Endometrium (tissue), 2 donors: Measurements from ENCODE around the gene MPL.
A peak's percentile ranks its signal among the peaks of the same experiment; 100 is the strongest.
"Not testable (repeated sequence)": the region's sequence is repeated elsewhere in the genome, so short reads cannot be mapped to it uniquely, and the experiment has no call there.

Experiments
- FAIRE-seq: peaks from 2 replicates; lab custom pipeline; 2012; peaks lifted over from hg19 to GRCh38; lab: Jason Lieb, UNC
- donor health status: control.
- donor health status: control.

The MPL gene

DNA sequence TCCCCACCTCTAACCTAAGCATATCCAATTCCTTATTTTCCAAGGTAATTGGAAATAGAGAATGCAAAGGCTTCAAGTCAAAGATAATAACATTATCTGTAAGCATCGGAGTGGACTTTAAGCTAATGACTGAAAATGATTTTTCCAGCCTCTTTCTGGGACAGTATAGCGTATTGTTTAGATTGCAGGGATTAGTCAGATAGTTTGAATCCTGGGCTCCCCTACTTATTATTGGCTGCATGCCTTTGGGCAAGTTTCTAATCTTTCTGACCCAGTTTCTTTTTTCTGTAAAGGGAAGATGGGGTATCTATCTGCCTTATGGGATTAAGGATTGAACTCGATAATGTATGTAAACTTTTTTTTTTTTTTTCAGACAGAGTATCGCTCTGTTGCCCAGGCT lies 19.6 kb downstream of the MPL start:
- no peak for FAIRE-seq

DNA sequence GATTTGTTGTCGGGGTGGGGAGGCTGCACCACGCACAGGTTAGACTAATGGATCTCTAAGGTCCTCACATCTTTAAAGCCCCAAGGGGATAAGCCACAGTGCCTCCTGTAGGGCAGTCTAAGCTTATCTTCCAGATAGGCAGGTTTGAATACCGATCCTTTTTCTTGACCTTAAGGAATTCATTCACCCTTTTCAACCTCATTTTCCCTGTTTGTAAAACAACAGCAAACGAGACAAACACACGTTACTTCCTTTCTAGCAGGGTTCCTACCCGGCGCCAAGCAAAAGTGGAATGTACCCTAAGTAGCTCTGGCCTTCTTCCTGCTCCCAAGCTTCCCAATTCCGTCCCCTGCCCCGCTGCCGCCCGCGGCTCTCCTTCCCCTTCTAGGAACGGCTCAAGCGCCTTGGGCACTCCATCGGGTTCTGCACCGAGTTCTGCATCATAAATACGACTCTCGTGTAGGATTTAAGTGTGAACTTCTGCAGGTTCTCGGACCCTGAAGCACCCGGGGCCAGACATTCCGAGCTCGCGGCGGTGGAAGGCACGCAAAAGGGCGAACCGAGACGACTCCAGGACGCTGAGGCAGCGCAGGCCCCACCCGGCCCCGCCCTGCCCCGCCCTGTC lies 20.6 kb downstream of the MPL start:
- FAIRE-seq: no peak

DNA sequence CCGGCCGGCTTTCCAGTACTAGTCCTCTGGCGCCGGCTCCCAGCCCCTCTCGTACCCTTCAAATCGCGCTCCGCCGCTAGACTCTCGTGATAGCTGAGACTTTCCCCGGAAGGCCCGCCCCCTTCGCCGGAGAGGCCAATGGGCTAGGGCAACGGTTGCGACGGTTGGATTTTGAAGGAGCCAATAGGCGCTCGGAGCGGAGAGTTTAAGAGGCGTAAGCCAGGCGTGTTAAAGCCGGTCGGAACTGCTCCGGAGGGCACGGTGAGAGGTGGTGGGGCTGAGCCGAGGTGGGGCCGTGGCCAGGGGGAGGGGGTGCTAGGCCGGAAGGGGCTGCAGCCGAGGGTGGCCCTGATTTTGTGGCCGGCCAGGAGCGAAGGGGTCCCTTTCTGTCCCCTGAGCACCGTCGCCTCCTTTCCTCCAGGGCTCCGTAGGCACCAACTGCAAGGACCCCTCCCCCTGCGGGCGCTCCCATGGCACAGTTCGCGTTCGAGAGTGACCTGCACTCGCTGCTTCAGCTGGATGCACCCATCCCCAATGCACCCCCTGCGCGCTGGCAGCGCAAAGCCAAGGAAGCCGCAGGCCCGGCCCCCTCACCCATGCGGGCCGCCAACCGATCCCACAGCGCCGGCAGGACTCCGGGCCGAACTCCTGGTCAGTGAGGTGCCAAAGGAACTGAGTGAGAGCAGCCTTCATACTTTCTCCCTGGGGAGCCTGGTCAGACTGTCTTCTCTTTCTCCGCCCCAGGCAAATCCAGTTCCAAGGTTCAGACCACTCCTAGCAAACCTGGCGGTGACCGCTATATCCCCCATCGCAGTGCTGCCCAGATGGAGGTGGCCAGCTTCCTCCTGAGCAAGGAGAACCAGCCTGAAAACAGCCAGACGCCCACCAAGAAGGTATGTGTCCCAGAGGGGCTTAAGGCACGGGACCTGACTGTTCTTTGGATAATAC lies 21.4 kb downstream of the MPL start, which contains the start of gene CDC20:
Gene CDC20 (plus strand): TSS at position 236 of the 948 bp plus-strand sequence. CDS start 235 bp downstream, at position 471.
- FAIRE-seq: peak; percentile 63

DNA sequence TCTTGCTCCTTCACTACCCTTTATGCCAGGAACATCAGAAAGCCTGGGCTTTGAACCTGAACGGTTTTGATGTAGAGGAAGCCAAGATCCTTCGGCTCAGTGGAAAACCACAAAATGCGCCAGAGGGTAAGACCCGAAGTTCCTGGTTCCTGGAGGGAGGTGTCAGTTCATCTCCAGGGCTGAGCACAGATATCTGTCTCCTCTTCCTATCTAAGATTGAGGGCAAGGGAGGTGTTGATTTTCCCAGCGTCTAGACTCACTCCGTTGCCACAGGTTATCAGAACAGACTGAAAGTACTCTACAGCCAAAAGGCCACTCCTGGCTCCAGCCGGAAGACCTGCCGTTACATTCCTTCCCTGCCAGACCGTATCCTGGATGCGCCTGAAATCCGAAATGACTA lies 22.1 kb downstream of the MPL start:
- FAIRE-seq: no peak

DNA sequence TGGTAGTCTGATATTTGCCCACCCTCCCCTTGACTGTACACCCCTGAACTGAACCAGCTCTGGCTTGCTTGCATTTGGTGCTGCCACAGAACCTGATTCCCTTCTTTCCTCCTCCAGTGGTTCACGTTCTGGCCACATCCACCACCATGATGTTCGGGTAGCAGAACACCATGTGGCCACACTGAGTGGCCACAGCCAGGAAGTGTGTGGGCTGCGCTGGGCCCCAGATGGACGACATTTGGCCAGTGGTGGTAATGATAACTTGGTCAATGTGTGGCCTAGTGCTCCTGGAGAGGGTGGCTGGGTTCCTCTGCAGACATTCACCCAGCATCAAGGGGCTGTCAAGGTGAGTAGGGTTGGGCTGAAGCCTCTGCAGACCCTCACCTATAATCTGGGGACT lies 23.0 kb downstream of the MPL start:
- no peak for FAIRE-seq

DNA sequence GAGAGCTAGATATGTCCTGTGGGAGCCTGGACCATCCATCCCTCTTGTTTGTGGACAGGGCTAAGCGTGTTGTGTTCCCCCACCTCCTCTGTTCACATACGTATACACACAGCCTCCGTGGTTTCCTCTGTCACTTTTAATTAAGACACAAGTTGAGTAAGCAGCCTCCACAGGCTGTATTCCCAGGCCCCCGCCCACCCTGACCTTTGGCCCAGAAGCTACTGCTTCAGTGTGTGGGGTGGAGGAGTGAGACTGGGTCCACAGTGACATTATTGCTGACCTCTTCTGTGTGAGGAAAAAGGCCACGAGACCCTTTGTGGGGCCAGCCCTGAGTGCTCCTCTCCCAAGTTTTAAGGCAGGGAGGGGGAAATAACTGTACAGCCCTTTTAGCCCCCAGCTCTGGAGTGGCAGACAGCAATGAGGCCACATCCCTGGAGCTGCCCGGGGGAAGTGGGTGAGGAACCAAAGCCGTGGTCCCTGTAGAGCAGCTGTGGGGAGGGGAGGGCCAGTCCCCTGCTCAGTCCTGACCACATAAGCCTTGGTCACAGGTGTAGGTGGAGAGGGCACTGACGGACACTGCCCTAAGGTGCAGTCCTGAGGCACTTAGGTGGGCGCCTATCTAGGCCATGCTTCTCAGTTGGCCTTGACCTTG lies 25.8 kb downstream of the MPL start:
- no peak for FAIRE-seq

DNA sequence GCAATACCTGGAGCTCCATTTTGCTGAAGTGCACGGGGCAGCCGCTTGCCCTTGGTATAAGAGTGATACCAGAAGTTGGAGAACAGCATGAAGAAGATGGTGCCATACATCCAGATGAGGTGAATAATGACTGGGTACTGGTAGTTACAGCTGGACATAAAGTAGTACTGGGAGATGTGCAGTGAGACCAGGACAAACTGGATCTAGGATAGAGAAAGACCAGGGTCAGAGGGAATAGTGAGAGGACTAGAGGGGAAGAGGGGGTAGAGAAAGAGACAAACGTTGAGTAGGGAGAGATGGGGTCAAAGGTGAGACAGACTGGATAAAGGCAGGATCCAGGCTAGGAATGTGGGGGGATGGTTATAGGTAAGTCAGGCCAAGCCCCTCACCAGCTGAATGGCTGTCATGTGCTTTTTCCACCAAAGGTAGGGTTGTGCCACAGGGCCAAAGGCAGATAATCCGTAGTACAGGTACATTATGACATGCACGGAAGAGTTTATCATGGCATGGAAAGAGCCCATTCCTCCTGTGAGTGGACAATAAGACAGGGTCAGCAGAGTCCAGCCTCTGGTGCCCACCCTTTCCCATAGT lies 26.4 kb downstream of the MPL start:
- FAIRE-seq: no peak

DNA sequence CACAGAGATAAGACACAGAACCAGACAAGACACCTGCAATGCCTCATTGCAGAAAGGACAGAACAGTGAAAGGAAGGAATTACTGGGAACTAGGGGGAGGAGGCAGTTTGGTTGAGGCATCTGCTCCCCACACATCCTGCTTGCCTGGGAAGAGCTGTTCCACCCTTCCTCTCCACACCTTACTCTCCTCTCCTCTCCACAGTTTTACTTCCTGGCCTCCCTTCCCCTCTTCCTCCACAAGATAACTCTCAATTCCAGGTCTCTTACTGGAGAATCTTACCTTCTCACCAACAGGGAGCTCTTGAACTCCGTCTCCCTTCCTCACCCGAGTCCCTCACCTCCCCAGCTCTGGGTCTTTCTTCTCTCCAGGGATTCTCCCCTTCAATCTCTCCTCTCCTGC lies 28.1 kb downstream of the MPL start:
- no peak for FAIRE-seq

DNA sequence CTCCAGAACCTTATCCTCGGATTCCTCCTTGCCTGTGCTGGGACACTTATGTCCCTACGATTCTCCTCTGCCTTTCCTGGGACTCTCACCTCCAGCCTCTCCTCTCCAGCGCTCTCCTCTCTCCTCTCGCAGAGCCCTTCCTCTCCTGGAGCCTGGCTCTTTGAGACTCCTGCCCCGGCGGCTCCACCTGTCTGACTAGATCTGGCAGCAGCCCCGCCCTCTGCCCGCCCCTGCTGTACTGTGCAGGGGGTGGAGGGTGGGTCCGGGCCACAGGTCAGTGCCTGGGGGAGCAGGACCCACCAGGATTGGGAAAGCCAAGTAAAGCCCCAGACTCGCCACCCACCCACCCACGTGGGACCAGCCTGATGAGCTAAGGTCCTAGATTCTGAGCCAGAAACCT lies 28.6 kb downstream of the MPL start:
- no peak for FAIRE-seq

DNA sequence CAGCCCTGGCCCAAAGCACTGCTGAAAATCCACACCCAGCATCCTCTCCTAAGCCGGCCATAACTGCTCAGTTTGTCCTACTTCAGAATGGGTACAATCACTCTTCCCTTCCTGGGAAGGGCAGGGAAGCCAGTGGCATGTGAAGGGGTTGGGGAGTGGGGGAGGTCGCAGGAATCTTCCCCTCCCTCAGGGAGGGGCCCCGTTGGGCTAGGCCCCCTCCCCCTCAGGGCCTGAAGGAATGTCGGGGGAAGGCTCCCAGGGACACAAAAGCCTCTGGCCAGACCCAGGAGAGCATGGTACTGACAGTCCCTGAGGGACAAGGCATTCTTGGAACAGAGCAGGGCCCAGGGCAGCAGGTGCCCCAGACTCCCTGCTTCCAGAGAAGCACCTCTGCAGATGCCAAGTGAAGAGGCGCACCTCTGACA lies 29.0 kb downstream of the MPL start:
- no peak for FAIRE-seq

DNA sequence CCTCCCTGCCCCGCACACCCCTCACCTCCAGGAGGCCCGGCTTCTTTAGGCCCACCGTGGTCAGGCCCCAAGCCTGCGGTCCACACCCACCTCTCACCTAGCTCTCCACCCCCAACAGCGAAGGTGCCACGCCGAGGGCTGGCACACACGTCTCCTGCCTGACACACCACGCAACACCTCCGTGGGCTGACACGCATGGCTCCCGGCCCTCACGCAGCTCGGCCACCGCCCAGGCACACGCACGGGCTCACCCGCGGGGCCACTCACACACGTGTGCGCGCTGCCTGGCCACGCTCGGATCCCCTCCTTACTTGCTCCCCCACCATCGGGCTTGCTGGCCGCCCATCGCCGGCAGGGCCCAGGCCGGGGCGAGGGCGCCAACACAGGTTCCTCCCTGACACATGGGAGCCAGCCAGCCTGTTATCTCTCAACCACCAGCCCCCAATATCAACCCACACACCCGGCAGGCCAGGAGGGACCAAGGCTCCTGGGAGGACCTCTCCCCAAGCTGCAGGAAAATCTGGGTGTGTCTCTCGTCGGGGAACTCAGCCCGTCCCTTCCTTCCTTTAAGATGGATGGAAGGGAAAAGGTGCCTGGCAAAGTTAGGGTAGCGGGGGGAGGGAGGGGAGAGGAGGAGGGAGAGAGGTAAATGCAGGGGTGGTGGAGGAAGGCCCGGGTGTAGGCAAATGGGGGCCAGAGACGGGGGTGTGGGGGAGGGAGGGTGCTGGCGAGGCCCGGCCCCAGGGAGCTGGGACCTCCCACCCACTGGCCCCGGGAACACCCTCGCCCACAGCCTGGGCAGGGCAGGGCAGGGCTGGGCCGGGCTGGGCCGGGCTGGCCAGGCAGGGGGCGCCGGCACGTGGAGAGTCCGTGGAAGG lies 29.6 kb downstream of the MPL start:
- no peak for FAIRE-seq

DNA sequence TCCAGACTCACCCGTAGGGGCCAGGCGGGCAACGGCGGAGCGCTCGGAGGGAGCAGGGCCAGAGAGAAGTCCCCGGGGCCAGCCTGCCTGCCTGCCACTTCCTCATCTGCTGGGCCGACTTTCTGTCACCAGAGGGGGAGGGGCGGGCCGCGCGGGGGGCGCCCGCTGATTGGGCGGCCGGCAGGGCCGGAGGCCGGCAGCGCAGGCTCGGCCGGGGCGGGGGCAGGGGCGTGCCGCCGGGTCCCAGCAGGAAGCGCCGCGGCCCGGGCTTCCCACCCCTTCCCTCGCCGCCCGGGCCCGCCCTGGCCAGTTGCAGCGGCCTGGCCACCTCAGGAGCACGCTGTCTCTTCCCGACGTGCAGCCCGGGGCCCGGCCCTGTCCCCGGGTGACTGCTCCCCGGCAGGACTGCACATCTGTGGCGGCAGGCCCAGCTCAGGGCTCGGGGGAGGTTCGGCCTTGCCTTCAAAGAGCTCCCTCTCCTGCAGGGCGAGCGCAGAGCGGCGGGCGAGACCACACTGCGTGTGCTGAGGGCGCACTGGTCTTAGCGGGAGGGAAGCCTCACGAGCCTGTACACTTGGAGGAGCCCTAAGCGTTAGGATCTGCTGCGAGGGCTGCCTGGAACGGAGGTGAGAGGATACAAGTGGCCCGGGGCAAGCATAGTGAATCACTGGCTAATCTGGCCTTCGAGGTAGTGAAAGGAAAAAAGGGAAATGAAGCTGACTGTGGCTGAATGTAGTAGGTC lies 30.5 kb downstream of the MPL start, which contains the start of gene ELOVL1:
Gene ELOVL1 (minus strand): TSS at position 108 of the 742 bp plus-strand sequence. CDS start 2,402 bp downstream, outside the sequence.
- FAIRE-seq: no peak

DNA sequence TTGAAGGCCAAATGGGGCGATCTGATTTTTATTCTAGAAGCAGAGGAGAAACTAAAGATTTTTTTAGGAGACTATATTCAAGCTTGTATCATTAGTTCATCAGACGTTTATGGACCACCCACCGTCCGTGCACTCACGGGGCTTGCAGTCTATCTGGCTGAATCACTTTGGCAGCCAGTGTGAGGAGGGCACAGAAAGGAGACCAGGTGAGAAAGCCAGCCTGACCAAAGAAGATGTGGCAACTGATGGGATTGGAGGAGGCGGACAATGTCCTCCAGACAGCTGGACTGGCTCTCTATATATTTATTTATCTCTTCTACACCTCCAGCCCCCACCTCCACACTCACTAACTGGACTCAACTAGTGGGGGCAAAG lies 31.0 kb downstream of the MPL start:
- no peak for FAIRE-seq

DNA sequence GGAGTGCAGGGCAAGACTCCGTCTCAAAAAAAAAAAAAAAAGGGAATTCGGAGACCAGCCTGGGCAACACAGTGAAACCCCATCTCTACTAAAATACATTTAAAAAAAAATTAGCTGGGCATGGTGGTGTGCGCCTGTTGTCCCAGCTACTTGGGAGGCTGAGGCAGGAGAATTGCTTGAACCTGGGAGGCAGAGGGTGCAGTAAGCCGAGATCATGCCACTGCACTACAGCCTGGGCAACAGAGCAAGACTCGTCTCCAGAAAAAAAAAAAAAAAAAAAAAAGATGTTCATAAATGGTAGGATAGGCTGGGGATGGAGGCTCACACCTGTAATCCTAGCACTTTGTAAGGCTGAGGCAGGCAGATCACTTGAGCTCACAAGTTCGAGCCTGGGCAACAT lies 32.2 kb downstream of the MPL start:
- FAIRE-seq: not testable (repeated sequence)

DNA sequence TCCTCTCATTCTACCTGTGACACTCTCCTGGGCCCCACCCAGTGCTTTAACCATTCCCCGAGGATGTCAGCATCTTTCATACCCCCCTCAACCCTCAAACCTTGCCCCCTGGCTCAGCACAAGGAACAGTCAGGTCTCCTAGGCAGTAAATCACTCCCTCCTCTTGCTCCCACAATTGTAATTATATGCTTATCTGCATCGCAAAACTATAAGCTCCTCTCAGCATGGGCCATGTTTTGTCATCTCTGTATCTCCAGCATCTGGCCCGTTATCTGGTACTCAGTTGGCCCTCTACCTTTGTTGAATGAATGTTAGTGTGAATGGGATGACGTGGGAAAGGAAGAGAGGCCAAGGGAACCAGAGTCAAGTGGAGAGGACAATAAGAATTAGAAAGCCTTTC lies 32.9 kb downstream of the MPL start:
- no peak for FAIRE-seq

DNA sequence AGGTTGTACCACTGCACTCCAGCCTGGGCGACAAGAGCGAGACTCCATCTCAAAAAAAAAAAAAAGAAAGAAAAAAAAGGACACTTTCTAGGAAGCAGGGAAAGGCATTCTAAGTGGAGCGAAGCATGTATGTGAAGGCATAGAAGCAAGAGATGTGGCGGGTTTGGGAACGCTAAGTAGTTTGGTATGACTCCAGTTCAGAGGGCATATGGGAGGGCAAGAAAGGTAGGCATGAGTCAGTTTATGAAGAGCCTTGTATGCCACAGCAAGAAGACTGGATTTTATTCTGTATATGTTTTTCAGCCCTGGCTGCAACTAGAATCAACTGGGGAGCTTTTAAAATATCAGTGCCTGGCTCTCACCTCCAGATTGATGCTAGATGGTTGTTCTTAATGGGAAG lies 34.6 kb downstream of the MPL start:
- no peak for FAIRE-seq

DNA sequence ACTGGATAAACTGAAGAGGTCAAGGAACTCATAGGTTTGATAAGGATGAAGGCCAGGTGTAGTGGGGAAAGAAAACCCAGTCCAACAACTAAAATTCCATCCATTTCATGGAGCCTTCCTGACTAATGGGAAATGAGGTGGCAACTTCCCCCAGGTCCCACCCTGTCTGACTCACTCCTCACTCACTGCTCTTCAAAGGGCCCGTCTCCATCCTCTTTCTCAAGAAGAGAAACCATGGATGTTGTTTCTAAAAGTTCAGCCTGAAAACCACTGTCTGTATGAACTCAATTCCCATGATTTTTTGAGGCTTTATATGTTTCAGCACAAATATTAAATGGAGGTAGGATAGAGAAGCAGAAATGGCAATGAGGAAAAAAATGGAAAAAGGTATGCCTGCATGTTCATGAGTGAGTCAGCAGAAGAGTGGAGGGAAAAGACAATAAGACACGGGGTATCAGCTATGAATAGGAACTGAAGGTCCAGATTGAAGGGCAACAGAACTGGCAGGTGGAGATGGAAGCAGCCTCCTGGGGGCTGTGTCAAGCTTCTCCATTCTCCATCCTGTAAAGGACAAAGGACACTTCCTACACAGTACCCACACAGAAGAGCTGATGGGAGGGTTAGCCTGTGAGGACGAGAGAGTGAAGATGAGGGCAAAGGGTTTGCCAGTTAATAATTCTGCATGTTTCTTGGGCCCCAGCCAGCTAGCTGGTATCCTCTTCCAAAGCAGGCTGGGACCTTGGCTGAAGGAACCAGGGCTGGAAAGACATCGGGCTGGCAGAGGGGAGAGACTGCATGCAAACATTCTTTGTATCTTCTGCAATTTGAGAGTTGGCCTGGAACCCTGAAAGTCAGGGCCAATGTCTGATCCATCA lies 35.7 kb downstream of the MPL start:
- no peak for FAIRE-seq

DNA sequence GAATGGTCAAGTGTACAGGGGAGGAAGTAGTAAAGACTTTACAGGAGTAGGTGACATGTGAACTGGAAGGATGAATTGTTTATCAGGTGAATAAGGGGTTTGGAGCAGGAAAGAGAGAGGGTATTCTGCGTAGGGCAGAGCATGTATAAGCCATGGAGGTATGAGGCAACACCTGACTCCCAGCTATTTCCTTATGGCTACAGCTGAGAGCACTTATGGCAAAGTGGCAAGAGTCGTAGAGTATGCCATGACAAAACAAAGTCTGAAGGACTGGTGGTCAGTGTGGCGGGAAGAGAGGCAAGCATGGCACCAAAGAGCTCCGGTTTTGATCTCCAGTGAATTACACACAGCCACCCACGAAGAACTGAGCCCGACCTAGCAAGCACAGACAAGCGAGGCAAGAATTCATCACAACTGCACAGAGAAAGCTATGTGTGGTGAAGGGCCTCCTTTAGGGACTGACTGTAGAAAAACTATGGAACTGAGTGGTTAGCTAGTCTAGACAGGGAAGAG lies 39.2 kb downstream of the MPL start:
- no peak for FAIRE-seq

DNA sequence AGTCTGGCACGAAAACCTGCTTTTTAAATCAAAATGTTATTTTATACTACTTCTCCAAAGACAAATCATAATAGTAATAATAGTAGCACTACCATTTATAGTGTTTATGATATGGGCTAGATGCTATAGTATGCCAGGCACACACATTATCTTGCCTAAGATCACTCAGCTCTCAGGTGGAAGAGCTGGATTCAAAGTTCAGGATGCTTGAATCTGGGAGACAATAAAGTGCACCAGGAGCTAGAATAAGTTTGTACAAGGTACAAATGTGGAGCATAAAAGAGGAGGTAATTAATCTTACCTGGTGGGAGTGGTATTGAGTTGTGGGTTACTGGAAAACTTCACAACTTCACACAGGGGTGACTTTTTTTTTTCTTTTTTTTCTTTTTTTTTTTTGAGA lies 40.2 kb downstream of the MPL start:
- no peak for FAIRE-seq

DNA sequence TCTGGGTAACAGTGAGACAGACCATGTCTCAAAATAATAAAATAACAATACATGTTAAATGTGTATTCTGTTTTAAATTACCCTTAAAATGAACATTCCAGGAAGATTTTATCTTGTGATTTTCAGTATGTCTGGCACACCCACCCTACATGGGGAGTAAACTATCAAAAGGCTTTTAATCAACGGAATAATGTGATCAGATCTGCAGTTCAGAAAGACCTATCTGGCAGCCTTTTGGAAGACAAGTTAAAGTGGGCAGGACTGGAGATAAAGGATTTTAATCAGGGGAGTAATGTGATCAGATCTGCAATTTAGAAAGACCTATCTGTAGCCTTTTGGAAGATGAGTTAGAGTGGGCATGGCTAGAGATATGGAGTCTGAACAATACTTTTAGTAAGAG lies 41.9 kb downstream of the MPL start:
- no peak for FAIRE-seq
